ENCODE data around the gene CFAP61.

The CFAP61 gene

DNA sequence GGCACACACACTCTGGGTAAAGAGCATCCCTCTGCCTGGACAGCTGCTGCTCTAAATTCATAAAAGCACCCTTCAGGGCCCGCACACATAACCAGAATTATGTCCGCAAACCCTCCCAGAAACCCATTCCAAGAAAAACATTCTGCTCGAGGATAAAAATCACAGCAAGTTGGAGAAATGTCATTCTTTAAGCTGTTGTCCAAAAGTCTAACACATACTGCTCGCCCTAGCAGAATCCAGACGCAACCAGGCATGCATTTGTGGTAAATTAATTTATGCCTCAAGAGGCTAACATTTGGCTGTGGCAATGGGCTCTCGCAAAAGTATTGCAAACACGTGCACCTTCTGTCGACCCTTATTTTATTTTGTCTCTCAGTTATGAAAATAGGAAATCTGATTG, 199.5 kb downstream of the CFAP61 start:
- no peak overlapping the region for H3K27ac Mint-ChIP-seq
- H3K27me3 Mint-ChIP-seq = peaks cover 11% of the 10 kb centered on the region
- no peaks in the 10 kb centered on the region for H3K36me3 Mint-ChIP-seq
- no peaks in the 10 kb centered on the region for H3K9me3 Mint-ChIP-seq (ENCODE audit: low read depth)
- no peak overlapping the region for H3K4me3 Mint-ChIP-seq
- no peaks in the 10 kb centered on the region for H3K4me1 Mint-ChIP-seq (ENCODE audit: low read depth)

DNA sequence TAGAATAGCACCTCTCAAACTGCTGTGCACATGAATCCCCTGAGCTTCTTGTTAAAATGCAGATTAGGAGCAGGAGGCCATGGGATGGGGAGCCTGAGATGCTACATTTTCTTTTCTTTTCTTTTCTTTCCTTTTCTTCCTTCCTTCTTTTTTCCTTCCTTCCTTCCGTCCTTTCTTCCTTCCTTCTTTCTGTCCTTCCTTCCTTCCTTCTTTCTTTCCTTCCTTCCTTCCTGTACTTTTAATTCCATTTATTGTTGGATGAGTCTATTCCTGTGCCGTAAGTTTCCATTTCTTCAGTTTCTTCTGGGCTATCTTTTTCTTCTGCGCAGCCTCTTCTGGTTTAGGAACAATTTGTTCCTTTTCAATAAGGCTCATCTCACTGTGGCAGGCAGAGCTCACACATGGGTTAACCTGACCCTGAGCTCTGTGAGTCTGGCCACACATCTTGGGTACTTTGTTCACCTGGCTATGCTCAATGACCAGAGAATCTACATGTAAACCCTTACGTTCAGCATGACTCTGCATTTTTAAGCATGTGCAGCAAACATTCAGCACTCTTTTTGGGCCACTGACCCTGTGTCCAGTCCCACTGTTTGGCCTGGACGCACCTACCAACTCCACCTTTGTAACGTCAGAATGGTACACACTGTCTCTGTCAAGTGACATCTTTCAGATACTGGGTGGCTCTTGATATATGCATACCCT, 200.9 kb downstream of the CFAP61 start:
- Mint-ChIP-seq H3K4me3 (no peak overlapping the region), H3K27ac (no peak overlapping the region), H3K9me3 (ENCODE audit: low read depth) (no peaks in the 10 kb centered on the region), H3K27me3 (peaks cover 7% of the 10 kb centered on the region), H3K36me3 (no peaks in the 10 kb centered on the region), H3K4me1 (ENCODE audit: low read depth) (no peaks in the 10 kb centered on the region)

- Mint-ChIP-seq H3K27me3 (peaks cover 7% of the 10 kb centered on the region), H3K36me3 (no peaks in the 10 kb centered on the region), H3K9me3 (ENCODE audit: low read depth) (no peaks in the 10 kb centered on the region), H3K27ac (no peak overlapping the region), H3K4me1 (ENCODE audit: low read depth) (no peaks in the 10 kb centered on the region), H3K4me3 (no peak overlapping the region)
Measured at GRCh38 chr20:20253744-20254330, 201.5 kb downstream of the CFAP61 start.

GRCh38 chr20:20255099-20255498, 202.8 kb downstream of the CFAP61 start:
- no peaks in the 10 kb centered on the region for H3K36me3 Mint-ChIP-seq
- H3K4me1 Mint-ChIP-seq (ENCODE audit: low read depth) = no peaks in the 10 kb centered on the region
- no peaks in the 10 kb centered on the region for H3K9me3 Mint-ChIP-seq (ENCODE audit: low read depth)
- H3K27ac Mint-ChIP-seq = no peak overlapping the region
- no peak overlapping the region for H3K4me3 Mint-ChIP-seq
- peaks cover 7% of the 10 kb centered on the region for H3K27me3 Mint-ChIP-seq

DNA sequence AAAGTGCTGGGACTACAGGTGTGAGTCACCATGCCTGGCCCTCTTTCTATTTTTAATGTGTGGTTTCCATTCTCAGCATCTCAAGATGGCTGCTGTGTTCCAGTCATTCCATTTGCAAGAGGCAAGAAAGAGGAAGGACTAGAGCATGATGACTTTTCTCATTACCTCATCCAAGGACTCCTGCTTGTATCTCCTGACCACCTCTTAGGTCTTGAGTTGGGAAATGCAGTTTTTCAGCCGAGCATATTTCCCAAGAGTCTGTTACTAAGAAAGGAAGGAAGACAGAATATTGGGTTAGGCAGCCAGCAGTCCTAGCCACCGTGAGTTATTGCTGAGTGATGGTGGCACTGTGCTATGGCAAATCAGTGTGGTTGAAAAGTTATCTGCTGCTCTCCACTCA, 207.2 kb downstream of the CFAP61 start:
- Mint-ChIP-seq H3K27me3 (peaks cover 1% of the 10 kb centered on the region), H3K9me3 (ENCODE audit: low read depth) (no peaks in the 10 kb centered on the region), H3K27ac (no peak overlapping the region), H3K36me3 (no peaks in the 10 kb centered on the region), H3K4me3 (no peak overlapping the region), H3K4me1 (ENCODE audit: low read depth) (no peaks in the 10 kb centered on the region)

DNA sequence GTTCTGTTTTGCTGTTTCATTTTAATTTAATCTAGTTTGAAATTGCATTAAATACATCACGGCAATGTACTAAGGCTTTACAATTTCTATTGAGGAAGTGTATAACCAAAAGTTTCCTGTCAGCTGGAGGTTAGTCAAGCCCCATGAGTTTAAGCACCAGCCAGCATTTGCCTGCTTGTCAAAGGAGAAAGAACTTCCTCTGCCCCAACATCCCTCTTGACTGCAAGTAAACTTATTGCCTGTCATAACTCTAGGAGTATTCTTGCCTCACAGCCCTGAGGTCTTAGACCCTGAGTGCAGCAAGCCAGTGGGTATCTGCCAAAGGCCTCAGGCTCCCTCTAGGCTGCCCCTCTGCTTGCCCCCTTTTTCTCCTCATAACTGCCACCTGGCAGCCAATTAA, 208.8 kb downstream of the CFAP61 start:
- Mint-ChIP-seq H3K27me3 (peaks cover 1% of the 10 kb centered on the region), H3K27ac (no peak overlapping the region), H3K4me3 (no peak overlapping the region), H3K4me1 (ENCODE audit: low read depth) (no peaks in the 10 kb centered on the region), H3K9me3 (ENCODE audit: low read depth) (no peaks in the 10 kb centered on the region), H3K36me3 (no peaks in the 10 kb centered on the region)

DNA sequence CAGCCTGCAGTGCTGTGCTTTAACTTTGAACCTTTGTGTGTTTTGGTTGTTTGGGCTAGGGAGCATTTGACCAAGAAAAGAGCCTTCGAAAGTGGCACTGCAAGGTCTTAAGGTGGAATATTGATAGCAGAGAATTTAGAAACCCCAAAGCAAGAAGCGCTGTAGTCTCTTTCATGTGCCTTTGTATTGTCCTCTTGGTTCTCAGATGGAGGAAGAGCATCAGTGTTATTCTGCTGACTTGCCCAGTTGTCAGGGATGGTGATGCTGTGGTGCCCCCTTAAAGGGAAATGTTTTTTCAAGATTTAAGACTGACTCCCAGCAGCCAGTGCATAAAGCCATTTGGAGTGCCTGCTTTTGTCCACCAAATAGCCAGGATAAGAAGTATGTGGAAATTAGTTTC, 212.9 kb downstream of the CFAP61 start:
- Mint-ChIP-seq H3K27ac (no peak overlapping the region), H3K4me1 (ENCODE audit: low read depth) (no peaks in the 10 kb centered on the region), H3K9me3 (ENCODE audit: low read depth) (no peaks in the 10 kb centered on the region), H3K36me3 (no peaks in the 10 kb centered on the region), H3K4me3 (no peak overlapping the region), H3K27me3 (peaks cover 3% of the 10 kb centered on the region)

DNA sequence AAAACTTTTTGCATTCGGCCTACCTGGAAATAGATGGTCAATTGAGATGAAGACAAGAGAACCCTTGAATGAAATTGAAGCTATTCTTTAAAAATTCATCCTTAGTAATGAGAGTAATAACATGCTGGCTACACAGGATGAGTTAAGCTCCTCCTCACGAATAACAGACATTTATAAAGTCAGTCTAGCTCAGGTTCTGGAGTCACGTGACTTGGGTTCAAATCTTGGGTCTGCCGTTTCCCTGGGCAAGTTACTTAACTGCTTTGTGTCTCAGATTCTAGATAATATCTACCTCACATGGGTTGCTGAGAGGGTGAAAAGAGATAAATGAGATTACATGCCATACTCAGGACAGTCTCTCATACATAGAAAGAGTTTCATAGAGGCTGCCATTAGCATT, 214.2 kb downstream of the CFAP61 start:
- Mint-ChIP-seq H3K4me1 (ENCODE audit: low read depth) (no peaks in the 10 kb centered on the region), H3K27ac (no peak overlapping the region), H3K27me3 (peaks cover 3% of the 10 kb centered on the region), H3K4me3 (no peak overlapping the region), H3K9me3 (ENCODE audit: low read depth) (no peaks in the 10 kb centered on the region), H3K36me3 (no peaks in the 10 kb centered on the region)

GRCh38 chr20:20267685-20268370, 215.5 kb downstream of the CFAP61 start:
- H3K4me1 Mint-ChIP-seq (ENCODE audit: low read depth) = no peaks in the 10 kb centered on the region
- no peak overlapping the region for H3K27ac Mint-ChIP-seq
- H3K9me3 Mint-ChIP-seq (ENCODE audit: low read depth) = no peaks in the 10 kb centered on the region
- peaks cover 5% of the 10 kb centered on the region for H3K27me3 Mint-ChIP-seq
- no peaks in the 10 kb centered on the region for H3K36me3 Mint-ChIP-seq
- no peak overlapping the region for H3K4me3 Mint-ChIP-seq

DNA sequence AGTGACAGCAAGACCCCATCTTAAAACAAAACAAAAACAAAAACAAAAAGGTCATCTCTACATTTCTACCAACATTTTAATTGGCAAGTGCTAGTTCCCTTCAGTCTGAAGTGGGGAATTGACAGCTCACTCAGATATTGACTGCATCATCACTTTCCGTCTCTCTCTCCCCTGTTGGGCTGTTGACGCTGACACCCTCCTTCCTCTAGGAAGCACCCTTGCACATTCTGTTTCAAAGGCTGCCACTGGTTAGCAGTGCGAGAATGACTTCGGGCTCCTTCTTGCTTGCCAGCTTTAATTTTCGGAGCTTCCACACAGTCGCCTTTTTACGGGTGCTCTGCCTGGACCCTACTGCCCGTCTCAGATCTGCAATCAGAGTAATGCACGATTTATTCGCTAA, 218.9 kb downstream of the CFAP61 start:
- no peaks in the 10 kb centered on the region for H3K9me3 Mint-ChIP-seq (ENCODE audit: low read depth)
- H3K27me3 Mint-ChIP-seq = peaks cover 5% of the 10 kb centered on the region
- H3K4me1 Mint-ChIP-seq (ENCODE audit: low read depth) = no peaks in the 10 kb centered on the region
- no peaks in the 10 kb centered on the region for H3K36me3 Mint-ChIP-seq
- no peak overlapping the region for H3K4me3 Mint-ChIP-seq
- no peak overlapping the region for H3K27ac Mint-ChIP-seq

GRCh38 chr20:20272686-20273085, 220.4 kb downstream of the CFAP61 start:
- H3K4me1 Mint-ChIP-seq (ENCODE audit: low read depth) = no peaks in the 10 kb centered on the region
- no peaks in the 10 kb centered on the region for H3K9me3 Mint-ChIP-seq (ENCODE audit: low read depth)
- no peak overlapping the region for H3K27ac Mint-ChIP-seq
- peaks cover 2% of the 10 kb centered on the region for H3K27me3 Mint-ChIP-seq
- H3K4me3 Mint-ChIP-seq = no peak overlapping the region
- H3K36me3 Mint-ChIP-seq = no peaks in the 10 kb centered on the region

DNA sequence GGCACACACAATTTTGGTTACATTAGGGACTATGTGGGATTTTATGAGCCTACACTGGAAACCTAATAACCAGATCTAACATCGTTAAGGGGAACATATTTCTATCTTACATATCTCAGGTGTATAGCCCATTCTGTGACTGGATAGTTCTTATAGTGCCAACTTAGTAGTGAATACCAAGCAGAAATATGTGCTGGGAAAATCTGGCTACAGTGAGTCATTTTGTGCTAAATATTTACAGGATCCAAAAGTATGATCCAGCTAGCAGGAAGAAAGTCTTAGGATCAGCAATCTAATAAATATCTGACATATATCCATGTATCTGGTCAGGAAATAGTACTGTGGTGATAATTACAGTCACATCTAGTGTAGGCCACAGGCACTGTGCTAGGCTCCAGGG, 221.0 kb downstream of the CFAP61 start:
- no peaks in the 10 kb centered on the region for H3K9me3 Mint-ChIP-seq (ENCODE audit: low read depth)

GRCh38 chr20:20274821-20275220, 222.5 kb downstream of the CFAP61 start:
- no peaks in the 10 kb centered on the region for H3K9me3 Mint-ChIP-seq (ENCODE audit: low read depth)
- no peaks in the 10 kb centered on the region for H3K4me1 Mint-ChIP-seq (ENCODE audit: low read depth)
- no peak overlapping the region for H3K27ac Mint-ChIP-seq
- no peaks in the 10 kb centered on the region for H3K36me3 Mint-ChIP-seq
- peaks cover 2% of the 10 kb centered on the region for H3K27me3 Mint-ChIP-seq
- H3K4me3 Mint-ChIP-seq = no peak overlapping the region

More for the DNA sequence above, 221.0 kb downstream of the CFAP61 start:
- no peak overlapping the region for H3K4me3 Mint-ChIP-seq
- H3K4me1 Mint-ChIP-seq (ENCODE audit: low read depth) = no peaks in the 10 kb centered on the region
- peaks cover 2% of the 10 kb centered on the region for H3K27me3 Mint-ChIP-seq
- no peaks in the 10 kb centered on the region for H3K36me3 Mint-ChIP-seq
- H3K27ac Mint-ChIP-seq = no peak overlapping the region

GRCh38 chr20:20275636-20276035, 223.3 kb downstream of the CFAP61 start:
- no peak overlapping the region for H3K4me3 Mint-ChIP-seq
- no peak overlapping the region for H3K27ac Mint-ChIP-seq
- H3K9me3 Mint-ChIP-seq (ENCODE audit: low read depth) = no peaks in the 10 kb centered on the region
- H3K4me1 Mint-ChIP-seq (ENCODE audit: low read depth) = no peaks in the 10 kb centered on the region
- no peaks in the 10 kb centered on the region for H3K36me3 Mint-ChIP-seq
- H3K27me3 Mint-ChIP-seq = peaks cover 2% of the 10 kb centered on the region

DNA sequence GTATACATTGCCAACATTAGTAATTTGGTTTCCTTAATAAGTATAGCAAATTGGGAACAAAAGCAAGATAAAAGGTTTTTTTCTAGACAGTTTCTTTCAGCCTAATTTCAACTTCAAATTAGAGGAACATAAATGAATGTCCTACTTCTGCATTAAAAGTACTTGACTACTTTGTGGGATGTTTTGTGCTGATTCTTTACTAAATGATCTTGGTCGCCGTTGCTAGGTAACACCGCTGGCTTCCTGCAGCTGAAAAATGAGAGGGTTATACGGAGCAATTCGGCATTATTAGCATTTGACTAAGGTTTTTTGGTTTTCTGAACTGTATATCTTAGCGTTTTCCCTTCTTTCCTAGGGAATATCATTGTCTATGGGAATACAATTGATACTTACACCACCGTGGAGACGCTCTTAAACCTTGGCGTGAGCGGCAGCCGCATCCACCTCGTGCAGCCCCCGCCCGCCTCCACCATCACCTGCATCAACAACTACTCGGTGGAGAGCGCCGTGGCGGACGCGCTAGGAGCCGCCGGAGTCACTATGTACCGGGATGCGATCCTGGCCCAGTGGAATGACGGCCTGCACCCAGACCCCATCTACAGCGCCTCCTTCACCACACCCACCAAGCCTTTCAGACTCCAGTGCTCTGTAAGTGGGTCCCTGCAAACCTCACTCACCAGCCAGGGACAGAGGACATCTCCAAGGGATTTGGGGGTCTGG, 224.6 kb downstream of the CFAP61 start:
- Mint-ChIP-seq H3K9me3 (ENCODE audit: low read depth) (peaks cover under 1% of the 10 kb centered on the region), H3K27me3 (peaks cover 2% of the 10 kb centered on the region), H3K27ac (no peak overlapping the region), H3K4me3 (no peak overlapping the region), H3K36me3 (no peaks in the 10 kb centered on the region), H3K4me1 (ENCODE audit: low read depth) (no peaks in the 10 kb centered on the region)
